OCI-LY3 (cell line): ENCODE data around the gene HERC6.

Source experiments
- CTCF ChIP-seq: fragments of 200-600, 300-600 bp; sonication (generic); IDR thresholded peaks from 2 replicates; pipeline ENCODE4 v1.5.1; 2014; ENCODE audit warnings: antibody characterized with exemption, low read length, low read depth
- EZH2phosphoT487 ChIP-seq: fragments of 200-600 bp; shearing (Covaris generic); IDR thresholded peaks from 2 replicates; pipeline ENCODE4 v1.6.1; 2018; ENCODE audit warnings: antibody characterized with exemption, mixed run types, low read depth

DNA sequence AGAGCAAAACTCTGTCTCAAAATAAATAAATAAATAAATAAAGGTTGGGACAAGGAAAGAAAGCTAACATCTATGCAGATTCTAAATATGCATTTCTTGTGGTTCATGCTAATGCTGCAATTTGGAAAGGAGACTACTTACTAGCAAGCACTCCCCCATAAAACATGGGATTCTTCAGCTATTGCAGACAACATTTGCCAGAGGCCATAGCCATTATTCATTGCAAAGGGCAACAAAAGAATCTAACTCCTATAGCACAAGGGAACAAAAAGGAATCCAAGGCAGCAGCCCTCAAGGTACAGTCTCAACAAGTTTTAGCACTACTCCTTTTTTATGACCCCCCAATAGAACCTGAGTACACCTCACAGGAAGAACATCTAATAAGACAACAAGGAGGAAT is 70.2 kb downstream of the HERC6 start:
- TF ChIP-seq CTCF (no peak), EZH2phosphoT487 (no peak)
